Sigmoid colon (tissue), 4 donors: ENCODE data around the gene MKNK2.

Source experiments
- POLR2AphosphoS5 ChIP-seq, 4 donors: sonication (generic); formaldehyde crosslinking; IDR thresholded peaks; one replicate each; pipeline ENCODE4 v1.6.1; 2017; ENCODE audit warnings: antibody characterized with exemption in 4 of 4
- TF ChIP-seq, protein P1 (sequence below), 4 experiments: fragments of 450-650 bp in 3 of 4; fragments of 200-600 bp in 1 of 4; IDR thresholded peaks; one replicate each; pipeline ENCODE4 v1.5.1; 2016 to 2019; ENCODE audit warnings: antibody characterized with exemption in 4 of 4, mild to moderate bottlenecking in 3 of 4, moderate library complexity in 2 of 4

- TF ChIP-seq, protein P1, sequence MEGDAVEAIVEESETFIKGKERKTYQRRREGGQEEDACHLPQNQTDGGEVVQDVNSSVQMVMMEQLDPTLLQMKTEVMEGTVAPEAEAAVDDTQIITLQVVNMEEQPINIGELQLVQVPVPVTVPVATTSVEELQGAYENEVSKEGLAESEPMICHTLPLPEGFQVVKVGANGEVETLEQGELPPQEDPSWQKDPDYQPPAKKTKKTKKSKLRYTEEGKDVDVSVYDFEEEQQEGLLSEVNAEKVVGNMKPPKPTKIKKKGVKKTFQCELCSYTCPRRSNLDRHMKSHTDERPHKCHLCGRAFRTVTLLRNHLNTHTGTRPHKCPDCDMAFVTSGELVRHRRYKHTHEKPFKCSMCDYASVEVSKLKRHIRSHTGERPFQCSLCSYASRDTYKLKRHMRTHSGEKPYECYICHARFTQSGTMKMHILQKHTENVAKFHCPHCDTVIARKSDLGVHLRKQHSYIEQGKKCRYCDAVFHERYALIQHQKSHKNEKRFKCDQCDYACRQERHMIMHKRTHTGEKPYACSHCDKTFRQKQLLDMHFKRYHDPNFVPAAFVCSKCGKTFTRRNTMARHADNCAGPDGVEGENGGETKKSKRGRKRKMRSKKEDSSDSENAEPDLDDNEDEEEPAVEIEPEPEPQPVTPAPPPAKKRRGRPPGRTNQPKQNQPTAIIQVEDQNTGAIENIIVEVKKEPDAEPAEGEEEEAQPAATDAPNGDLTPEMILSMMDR (IDR thresholded peaks at IDR 0.05), result no peak
- TF ChIP-seq POLR2AphosphoS5 (IDR thresholded peaks at IDR 0.05), result no peak
Measured at GRCh38 chr19:2012941-2013682, 37.9 kb downstream of the MKNK2 start.
